Cardiac fibroblast (primary cell): Measurements from ENCODE around the gene SHISA5.

Source experiments
- DNase-seq, 2 donors: peaks; one replicate each; pipeline versions ENCODE4 v3.0.0 to v3.0.0-alpha.2; 2010; ENCODE audit warnings: low read depth in 2 of 2
- H3K4me3 ChIP-seq, 2 donors: replicated peaks in 1 of 2; 1 replicate in 1 of 2; 2 replicates in 1 of 2; pipeline ENCODE4 v1.5.1; 2011; ENCODE audit warnings: low read depth in 2 of 2, low read length in 2 of 2, mild to moderate bottlenecking in 2 of 2, moderate library complexity in 1 of 2
- CTCF ChIP-seq: IDR thresholded peaks from one replicate; pipeline ENCODE4 v1.5.1; 2011; ENCODE audit warnings: low read depth, mild to moderate bottlenecking, low read length, inconsistent platforms

The SHISA5 gene

GRCh38 chr3:48472923-48473616, 30.9 kb downstream of the SHISA5 start:
- peak; percentile 35 for TF ChIP-seq CTCF
- DNase-seq, result peak; percentile 94 to 95
- peak overlapping the region; percentile 70 to 87 for H3K4me3 ChIP-seq

GRCh38 chr3:48472673-48472922, 31.4 kb downstream of the SHISA5 start:
- H3K4me3 ChIP-seq, result peak overlapping the region; percentile 70 to 87
- DNase-seq, result no peak
- no peak for TF ChIP-seq CTCF

DNA sequence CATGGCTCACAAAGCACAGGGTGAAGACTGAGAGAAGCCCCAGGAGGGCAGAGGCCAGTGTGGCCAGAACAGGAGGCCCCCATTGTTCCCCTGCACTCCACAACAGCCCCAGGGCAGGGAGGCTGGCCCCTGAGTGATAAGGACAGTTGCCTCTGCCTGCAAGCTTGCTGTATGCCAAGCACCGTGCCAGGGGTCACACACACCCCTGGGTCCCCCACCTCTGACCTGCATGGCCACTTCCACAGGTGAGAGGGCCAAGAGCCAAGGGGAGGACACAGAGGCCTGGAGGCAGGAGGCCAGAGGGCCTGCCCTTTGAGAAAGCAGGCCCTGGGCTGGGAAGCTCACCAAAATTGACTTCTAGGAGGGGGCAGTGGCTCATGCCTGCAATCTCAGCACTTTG, 33.7 kb downstream of the SHISA5 start:
- no peak overlapping the region for H3K4me3 ChIP-seq
- TF ChIP-seq CTCF, result no peak
- DNase-seq, result no peak

GRCh38 chr3:48469046-48469915, 34.7 kb downstream of the SHISA5 start:
- DNase-seq, result no peak
- TF ChIP-seq CTCF, result no peak
- no peak overlapping the region for H3K4me3 ChIP-seq

- DNase-seq, result no peak
- H3K4me3 ChIP-seq, result no peak overlapping the region
- no peak for TF ChIP-seq CTCF
These were observed 35.6 kb downstream of the SHISA5 start for GRCh38 chr3:48468329-48468731.

DNA sequence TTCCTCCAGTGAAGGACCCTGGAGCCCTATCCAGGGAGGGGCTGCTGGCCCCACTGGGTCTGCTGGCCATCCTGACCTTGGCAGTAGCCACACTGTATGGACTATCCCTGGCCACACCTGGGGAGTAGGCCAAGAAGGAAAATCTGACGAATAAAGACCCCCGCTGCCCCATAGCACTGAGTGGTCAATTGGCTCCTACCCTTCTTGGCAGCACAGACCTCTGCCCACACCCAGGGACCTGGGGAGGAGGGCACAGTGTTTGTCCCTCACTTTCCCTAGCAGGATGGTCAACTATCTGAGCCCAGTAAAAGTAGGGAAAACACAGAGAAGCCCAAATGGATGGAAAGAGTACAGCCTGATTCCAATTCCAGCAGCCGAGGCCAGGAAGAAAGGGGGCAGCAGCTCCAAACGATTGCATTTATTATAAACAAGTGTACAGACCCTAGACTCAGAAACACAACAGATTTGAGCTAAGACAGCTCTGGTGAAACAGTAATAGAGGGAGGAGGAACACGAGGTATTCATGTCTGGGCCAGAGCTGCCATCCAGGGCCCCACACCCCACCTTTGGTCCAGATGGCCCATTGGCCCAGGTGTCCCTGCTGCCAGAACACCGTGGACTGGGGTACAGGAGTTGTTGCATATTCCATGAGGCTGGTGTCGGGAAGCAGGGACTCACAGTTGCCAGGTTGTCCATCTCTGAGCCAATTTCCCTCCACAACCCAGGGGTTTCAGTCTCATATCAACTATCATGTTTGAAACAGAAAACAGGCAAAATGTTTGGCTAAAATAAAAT, 36.3 kb downstream of the SHISA5 start:
- H3K4me3 ChIP-seq, result peak overlapping the region in 1 of 2 donors; percentile 63
- no peak for TF ChIP-seq CTCF
- DNase-seq, result no peak
